ENCODE data around the gene DNER. TPM values are rescaled to one million over a fixed set of nuclear protein-coding genes. Genes with fewer than 3 reads are reported as not detected.

The DNER gene
- total RNA-seq, 1 donor from 2014 or later, result 1.6 TPM

- peaks cover 0 to 3% (median 0%) of the 10 kb centered on the region in 3 donors for H3K27me3 ChIP-seq (ENCODE audit: control insufficient read depth in 3 of 3, insufficient read depth in 3 of 3, low read length in 3 of 3)
- no peaks in the 10 kb centered on the region for H3K9me3 ChIP-seq (ENCODE audit: control insufficient read depth in 3 of 3, low read length in 3 of 3)
Measured at GRCh38 chr2:229611360-229611759, 103.0 kb downstream of the DNER start.

DNA sequence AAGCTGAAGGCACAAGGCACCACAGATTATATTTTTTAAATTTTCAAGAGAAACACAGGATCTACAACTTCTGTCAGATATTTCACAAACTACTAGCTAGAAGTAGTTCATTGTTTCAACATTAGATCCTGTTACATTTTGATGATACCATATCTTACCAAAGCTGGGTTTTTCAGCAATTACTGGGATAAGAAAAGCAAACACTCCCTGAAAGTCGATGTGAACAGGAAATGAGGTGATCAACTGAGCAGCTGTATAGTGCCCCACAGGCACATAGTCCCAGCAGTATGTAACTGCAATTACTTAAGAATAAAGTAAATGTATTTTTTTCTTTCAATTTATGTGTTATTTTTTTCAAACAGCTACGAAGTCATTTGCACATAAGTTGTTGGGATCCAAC lies 103.5 kb downstream of the DNER start:
- no peaks in the 10 kb centered on the region for H3K4me1 ChIP-seq (ENCODE audit: control insufficient read depth in 3 of 3, insufficient read depth in 3 of 3, low read length in 3 of 3)
- H3K9ac ChIP-seq (ENCODE audit: low read depth in 1 of 3, low read length in 3 of 3), result no peak overlapping the region
- no peak overlapping the region for H3K27ac ChIP-seq (ENCODE audit: low read depth, low read length)
- H3K36me3 ChIP-seq (ENCODE audit: control insufficient read depth in 3 of 3, insufficient read depth in 3 of 3, low read length in 3 of 3), result no peaks in the 10 kb centered on the region
- H3K27me3 ChIP-seq (ENCODE audit: control insufficient read depth in 3 of 3, insufficient read depth in 3 of 3, low read length in 3 of 3), result peaks cover 0 to 3% (median 0%) of the 10 kb centered on the region in 3 donors
- no peaks in the 10 kb centered on the region for H3K9me3 ChIP-seq (ENCODE audit: control insufficient read depth in 3 of 3, low read length in 3 of 3)
- H3K4me3 ChIP-seq (ENCODE audit: low read length in 3 of 3), result no peak overlapping the region

More at GRCh38 chr2:229611360-229611759, 103.0 kb downstream of the DNER start:
- Histone ChIP-seq H3K27ac (ENCODE audit: low read depth, low read length) (no peak overlapping the region), H3K4me3 (ENCODE audit: low read length in 3 of 3) (no peak overlapping the region), H3K4me1 (ENCODE audit: control insufficient read depth in 3 of 3, insufficient read depth in 3 of 3, low read length in 3 of 3) (no peaks in the 10 kb centered on the region), H3K9ac (ENCODE audit: low read depth in 1 of 3, low read length in 3 of 3) (no peak overlapping the region), H3K36me3 (ENCODE audit: control insufficient read depth in 3 of 3, insufficient read depth in 3 of 3, low read length in 3 of 3) (no peaks in the 10 kb centered on the region)

- Histone ChIP-seq H3K36me3 (ENCODE audit: control insufficient read depth in 3 of 3, insufficient read depth in 3 of 3, low read length in 3 of 3) (no peaks in the 10 kb centered on the region), H3K9me3 (ENCODE audit: control insufficient read depth in 3 of 3, low read length in 3 of 3) (no peaks in the 10 kb centered on the region), H3K27ac (ENCODE audit: low read depth, low read length) (no peak overlapping the region), H3K4me3 (ENCODE audit: low read length in 3 of 3) (no peak overlapping the region), H3K4me1 (ENCODE audit: control insufficient read depth in 3 of 3, insufficient read depth in 3 of 3, low read length in 3 of 3) (no peaks in the 10 kb centered on the region), H3K27me3 (ENCODE audit: control insufficient read depth in 3 of 3, insufficient read depth in 3 of 3, low read length in 3 of 3) (peaks cover 0 to 3% (median 0%) of the 10 kb centered on the region in 3 donors), H3K9ac (ENCODE audit: low read depth in 1 of 3, low read length in 3 of 3) (no peak overlapping the region)
Measured at GRCh38 chr2:229610333-229610732, 104.0 kb downstream of the DNER start.

DNA sequence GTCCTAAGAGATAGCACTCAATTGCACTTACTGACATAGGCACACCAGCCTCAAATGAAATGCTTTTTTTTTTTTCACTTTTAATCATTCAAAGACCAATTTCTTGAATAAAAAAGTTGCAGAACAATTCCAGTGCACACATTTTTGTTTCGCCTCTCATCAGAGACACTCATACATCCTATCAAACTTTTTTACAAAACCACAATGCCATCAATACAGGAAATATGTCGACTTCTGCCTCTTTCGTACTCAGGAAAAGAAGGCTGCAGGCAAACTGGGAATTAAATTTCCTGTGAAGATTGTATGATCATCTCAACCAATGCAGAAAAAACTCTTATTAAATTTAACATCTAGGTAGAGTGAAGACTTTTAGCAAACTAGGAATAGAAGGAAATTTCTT lies 112.4 kb downstream of the DNER start:
- Histone ChIP-seq H3K4me1 (ENCODE audit: control insufficient read depth in 3 of 3, insufficient read depth in 3 of 3, low read length in 3 of 3) (no peaks in the 10 kb centered on the region), H3K27me3 (ENCODE audit: control insufficient read depth in 3 of 3, insufficient read depth in 3 of 3, low read length in 3 of 3) (no peaks in the 10 kb centered on the region), H3K4me3 (ENCODE audit: low read length in 3 of 3) (no peak overlapping the region), H3K9me3 (ENCODE audit: control insufficient read depth in 3 of 3, low read length in 3 of 3) (no peaks in the 10 kb centered on the region), H3K36me3 (ENCODE audit: control insufficient read depth in 3 of 3, insufficient read depth in 3 of 3, low read length in 3 of 3) (no peaks in the 10 kb centered on the region), H3K27ac (ENCODE audit: low read depth, low read length) (no peak overlapping the region), H3K9ac (ENCODE audit: low read depth in 1 of 3, low read length in 3 of 3) (no peak overlapping the region)

- no peak overlapping the region for H3K27ac ChIP-seq (ENCODE audit: low read depth, low read length)
Measured at GRCh38 chr2:229601396-229601795, 113.0 kb downstream of the DNER start.

GRCh38 chr2:229598227-229598626 lies 116.1 kb downstream of the DNER start:
- no peak overlapping the region for H3K4me3 ChIP-seq (ENCODE audit: low read length in 3 of 3)
- H3K27me3 ChIP-seq (ENCODE audit: control insufficient read depth in 3 of 3, insufficient read depth in 3 of 3, low read length in 3 of 3), result no peaks in the 10 kb centered on the region
- no peak overlapping the region for H3K9ac ChIP-seq (ENCODE audit: low read depth in 1 of 3, low read length in 3 of 3)
- no peak overlapping the region for H3K27ac ChIP-seq (ENCODE audit: low read depth, low read length)
- H3K4me1 ChIP-seq (ENCODE audit: control insufficient read depth in 3 of 3, insufficient read depth in 3 of 3, low read length in 3 of 3), result no peaks in the 10 kb centered on the region
- H3K9me3 ChIP-seq (ENCODE audit: control insufficient read depth in 3 of 3, low read length in 3 of 3), result no peaks in the 10 kb centered on the region
- H3K36me3 ChIP-seq (ENCODE audit: control insufficient read depth in 3 of 3, insufficient read depth in 3 of 3, low read length in 3 of 3), result no peaks in the 10 kb centered on the region

More at GRCh38 chr2:229601396-229601795, 113.0 kb downstream of the DNER start:
- Histone ChIP-seq H3K27me3 (ENCODE audit: control insufficient read depth in 3 of 3, insufficient read depth in 3 of 3, low read length in 3 of 3) (no peaks in the 10 kb centered on the region), H3K36me3 (ENCODE audit: control insufficient read depth in 3 of 3, insufficient read depth in 3 of 3, low read length in 3 of 3) (no peaks in the 10 kb centered on the region), H3K9me3 (ENCODE audit: control insufficient read depth in 3 of 3, low read length in 3 of 3) (no peaks in the 10 kb centered on the region), H3K9ac (ENCODE audit: low read depth in 1 of 3, low read length in 3 of 3) (no peak overlapping the region), H3K4me1 (ENCODE audit: control insufficient read depth in 3 of 3, insufficient read depth in 3 of 3, low read length in 3 of 3) (no peaks in the 10 kb centered on the region), H3K4me3 (ENCODE audit: low read length in 3 of 3) (no peak overlapping the region)

DNA sequence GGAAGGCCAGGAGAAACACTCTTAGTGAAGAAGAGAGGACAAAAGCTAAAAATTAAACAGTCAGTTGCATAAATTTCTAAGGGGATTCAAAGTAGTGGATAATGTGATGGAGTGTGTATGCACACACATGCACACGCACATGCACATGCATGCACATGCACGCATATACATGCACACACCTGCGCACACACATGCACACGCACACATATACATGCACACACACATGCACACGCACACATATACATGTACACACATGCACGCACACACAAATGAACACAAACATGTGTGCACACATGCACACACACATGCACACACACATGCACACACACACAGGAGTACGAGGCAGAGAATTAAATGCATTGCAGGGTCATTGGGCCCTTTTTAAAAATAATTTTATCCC lies 117.6 kb downstream of the DNER start:
- Histone ChIP-seq H3K9me3 (ENCODE audit: control insufficient read depth in 3 of 3, low read length in 3 of 3) (no peaks in the 10 kb centered on the region), H3K9ac (ENCODE audit: low read depth in 1 of 3, low read length in 3 of 3) (no peak overlapping the region), H3K4me3 (ENCODE audit: low read length in 3 of 3) (no peak overlapping the region), H3K27ac (ENCODE audit: low read depth, low read length) (no peak overlapping the region), H3K36me3 (ENCODE audit: control insufficient read depth in 3 of 3, insufficient read depth in 3 of 3, low read length in 3 of 3) (no peaks in the 10 kb centered on the region), H3K27me3 (ENCODE audit: control insufficient read depth in 3 of 3, insufficient read depth in 3 of 3, low read length in 3 of 3) (no peaks in the 10 kb centered on the region), H3K4me1 (ENCODE audit: control insufficient read depth in 3 of 3, insufficient read depth in 3 of 3, low read length in 3 of 3) (no peaks in the 10 kb centered on the region)

DNA sequence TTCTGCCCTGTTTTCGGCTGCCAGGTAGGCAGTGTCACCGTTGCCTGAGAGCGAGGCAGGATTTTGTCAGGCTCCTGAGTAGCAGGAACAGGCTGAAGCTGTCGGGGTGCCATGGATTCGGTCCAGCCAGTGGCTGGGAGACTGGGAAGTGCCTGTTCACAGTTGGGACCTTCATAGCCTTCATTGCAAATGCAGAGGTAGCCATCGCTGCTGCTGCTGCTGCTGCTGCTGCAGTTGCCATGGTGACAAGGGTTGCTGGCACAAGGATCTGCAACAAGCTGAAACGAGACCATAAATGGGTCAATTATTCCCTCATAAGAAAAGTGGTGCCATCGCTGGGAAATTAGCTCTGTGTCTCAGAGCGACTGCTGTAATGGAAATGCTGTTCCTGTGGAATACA lies 122.7 kb downstream of the DNER start:
- H3K4me3 ChIP-seq (ENCODE audit: low read length in 3 of 3), result no peak overlapping the region
- H3K36me3 ChIP-seq (ENCODE audit: control insufficient read depth in 3 of 3, insufficient read depth in 3 of 3, low read length in 3 of 3), result no peaks in the 10 kb centered on the region
- no peak overlapping the region for H3K9ac ChIP-seq (ENCODE audit: low read depth in 1 of 3, low read length in 3 of 3)
- no peak overlapping the region for H3K27ac ChIP-seq (ENCODE audit: low read depth, low read length)
- H3K9me3 ChIP-seq (ENCODE audit: control insufficient read depth in 3 of 3, low read length in 3 of 3), result no peaks in the 10 kb centered on the region
- no peaks in the 10 kb centered on the region for H3K4me1 ChIP-seq (ENCODE audit: control insufficient read depth in 3 of 3, insufficient read depth in 3 of 3, low read length in 3 of 3)
- no peaks in the 10 kb centered on the region for H3K27me3 ChIP-seq (ENCODE audit: control insufficient read depth in 3 of 3, insufficient read depth in 3 of 3, low read length in 3 of 3)

- peak overlapping the region in 2 of 3 donors; percentile 43 to 48 for H3K4me3 ChIP-seq (ENCODE audit: low read length in 3 of 3)
- no peaks in the 10 kb centered on the region for H3K27me3 ChIP-seq (ENCODE audit: control insufficient read depth in 3 of 3, insufficient read depth in 3 of 3, low read length in 3 of 3)
- no peaks in the 10 kb centered on the region for H3K4me1 ChIP-seq (ENCODE audit: control insufficient read depth in 3 of 3, insufficient read depth in 3 of 3, low read length in 3 of 3)
- H3K9me3 ChIP-seq (ENCODE audit: control insufficient read depth in 3 of 3, low read length in 3 of 3), result no peaks in the 10 kb centered on the region
- H3K36me3 ChIP-seq (ENCODE audit: control insufficient read depth in 3 of 3, insufficient read depth in 3 of 3, low read length in 3 of 3), result no peaks in the 10 kb centered on the region
- H3K27ac ChIP-seq (ENCODE audit: low read depth, low read length), result no peak overlapping the region
- peak overlapping the region in 1 of 3 donors; percentile 51 for H3K9ac ChIP-seq (ENCODE audit: low read depth in 1 of 3, low read length in 3 of 3)
Measured at GRCh38 chr2:229586746-229587705, 127.3 kb downstream of the DNER start.

- Histone ChIP-seq H3K4me1 (ENCODE audit: control insufficient read depth in 3 of 3, insufficient read depth in 3 of 3, low read length in 3 of 3) (no peaks in the 10 kb centered on the region), H3K27me3 (ENCODE audit: control insufficient read depth in 3 of 3, insufficient read depth in 3 of 3, low read length in 3 of 3) (no peaks in the 10 kb centered on the region), H3K9me3 (ENCODE audit: control insufficient read depth in 3 of 3, low read length in 3 of 3) (no peaks in the 10 kb centered on the region), H3K9ac (ENCODE audit: low read depth in 1 of 3, low read length in 3 of 3) (no peak overlapping the region), H3K36me3 (ENCODE audit: control insufficient read depth in 3 of 3, insufficient read depth in 3 of 3, low read length in 3 of 3) (no peaks in the 10 kb centered on the region), H3K27ac (ENCODE audit: low read depth, low read length) (no peak overlapping the region), H3K4me3 (ENCODE audit: low read length in 3 of 3) (no peak overlapping the region)
Measured at GRCh38 chr2:229586012-229586411, 128.3 kb downstream of the DNER start.

All from skeletal muscle tissue (tissue), 4 donors.